ENCODE results near the gene EGLN3. TPM values are rescaled to one million over a fixed set of nuclear protein-coding genes. Genes with fewer than 3 reads are reported as not detected.

Gene EGLN3
- total RNA-seq, 1 donor from 2014 or later = 14.2 TPM

- H3K27ac Mint-ChIP-seq (ENCODE audit: unreplicated experiment) = no peak overlapping the region
- no peak for TF ChIP-seq CTCF (IDR thresholded peaks at IDR 0.05; ENCODE audit: unreplicated experiment)
- H3K36me3 Mint-ChIP-seq (ENCODE audit: low read depth, unreplicated experiment) = no peaks in the 10 kb centered on the region
Measured at GRCh38 chr14:33962016-33962415, 11.1 kb upstream of the EGLN3 start.

GRCh38 chr14:33959692-33960151 lies 8.8 kb upstream of the EGLN3 start:
- Mint-ChIP-seq H3K36me3 (ENCODE audit: low read depth, unreplicated experiment) (no peaks in the 10 kb centered on the region), H3K4me1 (ENCODE audit: unreplicated experiment) (peaks cover 14% of the 10 kb centered on the region), H3K27ac (ENCODE audit: unreplicated experiment) (no peak overlapping the region), H3K4me3 (ENCODE audit: unreplicated experiment) (no peak overlapping the region), H3K9me3 (ENCODE audit: unreplicated experiment) (no peaks in the 10 kb centered on the region), H3K27me3 (ENCODE audit: unreplicated experiment) (peaks cover 2% of the 10 kb centered on the region)
- TF ChIP-seq CTCF (IDR thresholded peaks at IDR 0.05; ENCODE audit: unreplicated experiment) = no peak
- DNase-seq (ENCODE audit: low spot score) = peak; percentile 18

More at GRCh38 chr14:33962016-33962415, 11.1 kb upstream of the EGLN3 start:
- no peaks in the 10 kb centered on the region for H3K9me3 Mint-ChIP-seq (ENCODE audit: unreplicated experiment)
- peaks cover 19% of the 10 kb centered on the region for H3K4me1 Mint-ChIP-seq (ENCODE audit: unreplicated experiment)
- DNase-seq (ENCODE audit: low spot score) = no peak
- peaks cover 2% of the 10 kb centered on the region for H3K27me3 Mint-ChIP-seq (ENCODE audit: unreplicated experiment)
- H3K4me3 Mint-ChIP-seq (ENCODE audit: unreplicated experiment) = no peak overlapping the region

GRCh38 chr14:33958605-33959226 lies 7.8 kb upstream of the EGLN3 start:
- no peak for TF ChIP-seq CTCF (IDR thresholded peaks at IDR 0.05; ENCODE audit: unreplicated experiment)
- Mint-ChIP-seq H3K27ac (ENCODE audit: unreplicated experiment) (no peak overlapping the region), H3K36me3 (ENCODE audit: low read depth, unreplicated experiment) (no peaks in the 10 kb centered on the region), H3K4me1 (ENCODE audit: unreplicated experiment) (peaks cover 12% of the 10 kb centered on the region), H3K27me3 (ENCODE audit: unreplicated experiment) (peaks cover 2% of the 10 kb centered on the region), H3K4me3 (ENCODE audit: unreplicated experiment) (no peak overlapping the region), H3K9me3 (ENCODE audit: unreplicated experiment) (no peaks in the 10 kb centered on the region)
- no peak for DNase-seq (ENCODE audit: low spot score)

- no peak for DNase-seq (ENCODE audit: low spot score)
- TF ChIP-seq CTCF (IDR thresholded peaks at IDR 0.05; ENCODE audit: unreplicated experiment) = no peak
- H3K9me3 Mint-ChIP-seq (ENCODE audit: unreplicated experiment) = no peaks in the 10 kb centered on the region
- H3K4me1 Mint-ChIP-seq (ENCODE audit: unreplicated experiment) = peaks cover 12% of the 10 kb centered on the region
- H3K4me3 Mint-ChIP-seq (ENCODE audit: unreplicated experiment) = no peak overlapping the region
- H3K27me3 Mint-ChIP-seq (ENCODE audit: unreplicated experiment) = peaks cover 2% of the 10 kb centered on the region
- H3K27ac Mint-ChIP-seq (ENCODE audit: unreplicated experiment) = no peak overlapping the region
- H3K36me3 Mint-ChIP-seq (ENCODE audit: low read depth, unreplicated experiment) = no peaks in the 10 kb centered on the region
Measured at GRCh38 chr14:33957993-33958392, 7.1 kb upstream of the EGLN3 start.

- Mint-ChIP-seq H3K9me3 (ENCODE audit: unreplicated experiment) (no peaks in the 10 kb centered on the region), H3K36me3 (ENCODE audit: low read depth, unreplicated experiment) (no peaks in the 10 kb centered on the region), H3K4me3 (ENCODE audit: unreplicated experiment) (no peak overlapping the region), H3K4me1 (ENCODE audit: unreplicated experiment) (peaks cover 12% of the 10 kb centered on the region), H3K27me3 (ENCODE audit: unreplicated experiment) (peaks cover 3% of the 10 kb centered on the region), H3K27ac (ENCODE audit: unreplicated experiment) (no peak overlapping the region)
- no peak for DNase-seq (ENCODE audit: low spot score)
- TF ChIP-seq CTCF (IDR thresholded peaks at IDR 0.05; ENCODE audit: unreplicated experiment) = no peak
Measured at GRCh38 chr14:33957299-33957698, 6.4 kb upstream of the EGLN3 start.
